H9 (cell line): ENCODE results near the gene SORD. TPM values are rescaled to one million over a fixed set of nuclear protein-coding genes. Genes with fewer than 3 reads are reported as not detected.

Experiments used
- DNase-seq: peaks from one replicate; pipeline ENCODE4 v3.0.0-alpha.2; 2017
- H2AFZ ChIP-seq: one replicate; pipeline ENCODE4 v1.6.1; 2013; ENCODE audit warnings: mild to moderate bottlenecking, low read length, control low read depth, moderate library complexity
- H2AK5ac ChIP-seq: 2 replicates; pipeline ENCODE4 v1.6.1; 2013; ENCODE audit warnings: low read length, control low read depth, mixed read lengths; ENCODE audit not compliant: insufficient read length
- H2BK120ac ChIP-seq: one replicate; pipeline ENCODE4 v1.6.1; 2013; ENCODE audit warnings: low read depth, mild to moderate bottlenecking, low read length, control low read depth, inconsistent platforms; ENCODE audit not compliant: poor library complexity, severe bottlenecking
- H2BK12ac ChIP-seq: 2 replicates; pipeline ENCODE4 v1.6.1; 2013; ENCODE audit warnings: low read length, control low read depth, mixed read lengths, low read depth; ENCODE audit not compliant: insufficient read length
- H2BK15ac ChIP-seq: 2 replicates; pipeline ENCODE4 v1.6.1; 2013; ENCODE audit warnings: low read depth, low read length, control low read depth
- H2BK20ac ChIP-seq: one replicate; pipeline ENCODE4 v1.6.1; 2013; ENCODE audit warnings: low read depth, mild to moderate bottlenecking, low read length, control low read depth, inconsistent platforms; ENCODE audit not compliant: poor library complexity, severe bottlenecking
- H2BK5ac ChIP-seq: 2 replicates; pipeline ENCODE4 v1.6.1; 2013; ENCODE audit warnings: low read length, control low read depth, mixed read lengths; ENCODE audit not compliant: insufficient read length
- H3K14ac ChIP-seq: 2 replicates; pipeline ENCODE4 v1.6.1; 2013; ENCODE audit warnings: low read length, control low read depth; ENCODE audit not compliant: insufficient read depth
- H3K18ac ChIP-seq: 2 replicates; pipeline ENCODE4 v1.6.1; 2013; ENCODE audit warnings: low read depth, mild to moderate bottlenecking, mixed read lengths, low read length, control low read depth; ENCODE audit not compliant: insufficient read length
- H3K23ac ChIP-seq: 2 replicates; pipeline ENCODE4 v1.6.1; 2013; ENCODE audit warnings: low read length, control low read depth, mixed read lengths, low read depth; ENCODE audit not compliant: insufficient read length
- H3K23me2 ChIP-seq: 2 replicates; pipeline ENCODE4 v1.6.1; 2013; ENCODE audit warnings: low read depth, mild to moderate bottlenecking, mixed read lengths, low read length, control low read depth; ENCODE audit not compliant: insufficient read length, poor library complexity, severe bottlenecking
- H3K27ac ChIP-seq: 2 replicates; pipeline ENCODE4 v1.5.1; 2013; ENCODE audit warnings: low read length, control low read depth, mixed read lengths, low read depth; ENCODE audit not compliant: insufficient read length
- H3K27me3 ChIP-seq: 2 replicates; pipeline ENCODE4 v1.6.1; 2013; ENCODE audit warnings: low read length, control low read depth, inconsistent platforms; ENCODE audit not compliant: insufficient read depth
- H3K4ac ChIP-seq: 2 replicates; pipeline ENCODE4 v1.6.1; 2013; ENCODE audit warnings: low read depth, mild to moderate bottlenecking, control low read depth, inconsistent platforms, low read length, moderate library complexity
- H3K4me1 ChIP-seq: 2 replicates; pipeline ENCODE4 v1.6.1; 2013; ENCODE audit warnings: low read length, control low read depth, inconsistent platforms; ENCODE audit not compliant: insufficient read depth
- H3K4me2 ChIP-seq: 2 replicates; pipeline ENCODE4 v1.6.1; 2013; ENCODE audit warnings: low read length, control low read depth, mixed read lengths; ENCODE audit not compliant: insufficient read length, insufficient read depth
- H3K56ac ChIP-seq: 2 replicates; pipeline ENCODE4 v1.6.1; 2013; ENCODE audit warnings: low read depth, mild to moderate bottlenecking, mixed read lengths, low read length, control low read depth; ENCODE audit not compliant: insufficient read length
- H3K79me1 ChIP-seq: 2 replicates; pipeline ENCODE4 v1.6.1; 2013; ENCODE audit warnings: low read depth, mild to moderate bottlenecking, moderate library complexity, low read length, control low read depth, inconsistent platforms; ENCODE audit not compliant: insufficient read depth, poor library complexity, severe bottlenecking
- H3K79me2 ChIP-seq: 2 replicates; pipeline ENCODE4 v1.6.1; 2013; ENCODE audit warnings: low read length, control low read depth, inconsistent platforms; ENCODE audit not compliant: insufficient read depth
- H3K9ac ChIP-seq: 2 replicates; pipeline ENCODE4 v1.6.1; 2013; ENCODE audit warnings: low read length, control low read depth, mixed read lengths; ENCODE audit not compliant: insufficient read length; ENCODE audit errors: extremely low read depth
- H3K9me3 ChIP-seq: one replicate; pipeline ENCODE4 v1.6.1; 2013; ENCODE audit warnings: low read depth, low read length, inconsistent platforms; ENCODE audit not compliant: control insufficient read depth
- H3T11ph ChIP-seq: one replicate; pipeline ENCODE4 v1.6.1; 2013; ENCODE audit warnings: mild to moderate bottlenecking, low read length, control low read depth, inconsistent platforms
- H4K20me1 ChIP-seq: one replicate; pipeline ENCODE4 v1.6.1; 2013; ENCODE audit not compliant: control insufficient read depth, insufficient read length, insufficient read depth
- H4K5ac ChIP-seq: 2 replicates; pipeline ENCODE4 v1.6.1; 2013; ENCODE audit warnings: low read depth, mild to moderate bottlenecking, mixed read lengths, low read length, control low read depth; ENCODE audit not compliant: insufficient read length
- H4K8ac ChIP-seq: replicated peaks from 2 replicates; pipeline ENCODE4 v1.6.1; 2013; ENCODE audit warnings: low read length, control low read depth, mixed read lengths, low read depth; ENCODE audit not compliant: insufficient read length
- H4K91ac ChIP-seq: 2 replicates; pipeline ENCODE4 v1.6.1; 2013; ENCODE audit warnings: low read depth, mild to moderate bottlenecking, moderate library complexity, mixed read lengths, low read length, control low read depth; ENCODE audit not compliant: insufficient read length
- H3K27ac Mint-ChIP-seq, 3 experiments: 2 replicates in 2 of 3; 3 replicates in 1 of 3; pipeline ENCODE4 v1.8.0; 2020 to 2021; ENCODE audit warnings: mixed read lengths in 3 of 3, mild to moderate bottlenecking in 1 of 3, moderate library complexity in 1 of 3
- H3K27me3 Mint-ChIP-seq: 2 replicates; pipeline ENCODE4 v1.8.0; 2021; ENCODE audit warnings: low read depth, mild to moderate bottlenecking, moderate library complexity, mixed read lengths
- H3K36me3 Mint-ChIP-seq, 3 experiments: 2 replicates in 2 of 3; 3 replicates in 1 of 3; pipeline ENCODE4 v1.8.0; 2020 to 2021; ENCODE audit warnings: low read depth in 3 of 3, mixed read lengths in 3 of 3; ENCODE audit not compliant: insufficient read depth in 1 of 3
- H3K4me1 Mint-ChIP-seq, 2 experiments: 2 replicates each; pipeline ENCODE4 v1.8.0; 2020; ENCODE audit warnings: mixed read lengths in 2 of 2
- H3K4me3 Mint-ChIP-seq, 2 experiments: 2 replicates in 1 of 2; 3 replicates in 1 of 2; pipeline ENCODE4 v1.8.0; 2020 to 2021; ENCODE audit warnings: mild to moderate bottlenecking in 2 of 2, mixed read lengths in 2 of 2, moderate library complexity in 1 of 2
- H3K9me3 Mint-ChIP-seq, 2 experiments: 2 replicates in 1 of 2; 3 replicates in 1 of 2; pipeline ENCODE4 v1.8.0; 2020; ENCODE audit warnings: mild to moderate bottlenecking in 2 of 2, mixed read lengths in 2 of 2, moderate library complexity in 1 of 2
- WGBS: extraction: QIAGEN DNeasy Blood & Tissue Kit; methylation state at CpG from one replicate; pipeline ENCODE4 v1.1.7; 2013; ENCODE audit warnings: missing lambda C conversion rate, low lambda C conversion rate, mixed read lengths; ENCODE audit not compliant: insufficient read length; ENCODE audit errors: extremely low coverage; 5-methylcytosine and 5-hydroxymethylcytosine counted together
- total RNA-seq: library from RNA; stranded (reverse); gene quantifications from 2 replicates; pipeline ENCODE4 v1.2.1, GENCODE V29; 2021
- TF ChIP-seq, protein P1 (sequence below): fragments of 200-600 bp; sonication (generic); conservative IDR thresholded peaks from 3 replicates; pipeline ENCODE4 v1.8.0; 2021; ENCODE audit warnings: antibody characterized with exemption, mild to moderate bottlenecking

The SORD gene
- total RNA-seq, 1 experiment from 2014 or later: 35.2 TPM

DNA sequence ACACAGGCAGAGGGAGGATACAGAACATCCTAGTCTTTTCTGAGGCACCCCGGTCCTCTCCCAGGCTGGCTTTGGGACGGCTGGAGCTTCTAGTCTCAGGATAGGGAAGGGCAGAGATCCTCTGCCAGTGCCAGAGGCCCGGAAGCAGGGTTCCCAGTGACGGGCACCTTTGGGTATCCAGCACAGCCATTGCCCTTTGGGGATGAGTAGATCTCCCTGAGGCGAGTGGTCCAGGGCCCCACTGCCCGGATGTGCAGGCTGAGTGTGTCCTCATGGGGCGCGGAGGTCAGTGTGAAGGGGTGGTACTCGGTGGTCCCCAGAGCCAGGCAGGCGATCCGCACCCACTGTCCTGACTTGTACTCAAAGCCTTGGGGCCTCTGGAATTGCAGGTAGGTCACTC lies 72.7 kb downstream of the SORD start:
- Histone ChIP-seq H2AK5ac (no peak overlapping the region), H4K20me1 (no peaks in the 10 kb centered on the region), H2AFZ (no peak overlapping the region), H3K27ac (no peak overlapping the region), H3T11ph (no peak overlapping the region), H2BK15ac (no peak overlapping the region), H4K5ac (no peak overlapping the region), H2BK5ac (no peak overlapping the region), H4K8ac (no peak overlapping the region), H3K27me3 (no peaks in the 10 kb centered on the region), H3K4me2 (no peak overlapping the region), H3K18ac (no peak overlapping the region), H3K23me2 (no peaks in the 10 kb centered on the region), H3K23ac (no peak overlapping the region), H2BK120ac (no peak overlapping the region), H3K56ac (no peak overlapping the region), H3K14ac (no peak overlapping the region), H2BK20ac (no peak overlapping the region), H3K4ac (no peak overlapping the region), H4K91ac (no peak overlapping the region), H3K4me1 (no peaks in the 10 kb centered on the region), H2BK12ac (no peak overlapping the region), H3K9ac (no peak overlapping the region), H3K79me1 (no peaks in the 10 kb centered on the region), H3K9me3 (no peaks in the 10 kb centered on the region), H3K79me2 (no peaks in the 10 kb centered on the region)
- no CpG with 5 or more reads among the region's 11 CpGs for whole genome bisulfite sequencing
- Mint-ChIP-seq H3K4me3 (no peak overlapping the region), H3K27ac (no peak overlapping the region), H3K9me3 (no peaks in the 10 kb centered on the region; a peak in 1 of 5 replicates), H3K36me3 (no peaks in the 10 kb centered on the region; a peak in 1 of 7 replicates), H3K4me1 (peaks cover 8 to 9% of the 10 kb centered on the region in 2 experiments), H3K27me3 (peaks cover 27% of the 10 kb centered on the region)
- TF ChIP-seq, protein P1, sequence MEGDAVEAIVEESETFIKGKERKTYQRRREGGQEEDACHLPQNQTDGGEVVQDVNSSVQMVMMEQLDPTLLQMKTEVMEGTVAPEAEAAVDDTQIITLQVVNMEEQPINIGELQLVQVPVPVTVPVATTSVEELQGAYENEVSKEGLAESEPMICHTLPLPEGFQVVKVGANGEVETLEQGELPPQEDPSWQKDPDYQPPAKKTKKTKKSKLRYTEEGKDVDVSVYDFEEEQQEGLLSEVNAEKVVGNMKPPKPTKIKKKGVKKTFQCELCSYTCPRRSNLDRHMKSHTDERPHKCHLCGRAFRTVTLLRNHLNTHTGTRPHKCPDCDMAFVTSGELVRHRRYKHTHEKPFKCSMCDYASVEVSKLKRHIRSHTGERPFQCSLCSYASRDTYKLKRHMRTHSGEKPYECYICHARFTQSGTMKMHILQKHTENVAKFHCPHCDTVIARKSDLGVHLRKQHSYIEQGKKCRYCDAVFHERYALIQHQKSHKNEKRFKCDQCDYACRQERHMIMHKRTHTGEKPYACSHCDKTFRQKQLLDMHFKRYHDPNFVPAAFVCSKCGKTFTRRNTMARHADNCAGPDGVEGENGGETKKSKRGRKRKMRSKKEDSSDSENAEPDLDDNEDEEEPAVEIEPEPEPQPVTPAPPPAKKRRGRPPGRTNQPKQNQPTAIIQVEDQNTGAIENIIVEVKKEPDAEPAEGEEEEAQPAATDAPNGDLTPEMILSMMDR: no peak
- DNase-seq: no peak
